ENCODE data around the gene QDPR. TPM values are rescaled to one million over a fixed set of nuclear protein-coding genes. Genes with fewer than 3 reads are reported as not detected.

QDPR gene
- total RNA-seq, 2 donors from 2014 or later: 5.8 to 14.8 TPM

GRCh38 chr4:17535242-17535641 lies 23.4 kb upstream of the QDPR start:
- Histone ChIP-seq H3K36me3 (no peaks in the 10 kb centered on the region), H3K27ac (no peak overlapping the region), H3K9me3 (no peaks in the 10 kb centered on the region), H3K4me3 (no peak overlapping the region), H3K4me1 (no peaks in the 10 kb centered on the region), H3K27me3 (no peaks in the 10 kb centered on the region)
- DNase-seq (ENCODE audit: low spot score): no peak
- TF ChIP-seq CTCF (IDR thresholded peaks at IDR 0.05): no peak

DNA sequence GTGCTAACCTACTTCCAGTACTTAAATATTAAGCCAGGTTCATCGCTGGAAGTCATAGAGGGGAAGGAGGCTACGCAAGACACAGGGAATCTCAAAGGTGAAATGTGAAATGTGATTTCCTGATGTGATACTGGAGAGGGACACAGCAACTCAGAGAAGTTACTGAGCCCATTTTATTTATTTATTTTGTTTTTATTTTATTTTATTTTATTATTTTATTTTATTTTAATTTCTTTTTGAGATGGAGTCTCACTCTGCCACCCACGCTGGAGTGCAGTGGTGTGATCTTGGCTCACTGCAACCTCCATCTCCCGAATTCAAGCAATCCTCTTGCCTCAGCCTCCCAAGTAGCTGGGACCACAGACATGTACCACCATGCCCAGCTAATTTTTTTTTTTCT lies 22.8 kb upstream of the QDPR start:
- no peak for DNase-seq (ENCODE audit: low spot score)
- no peak overlapping the region for H3K27ac ChIP-seq
- no peaks in the 10 kb centered on the region for H3K27me3 ChIP-seq
- H3K9me3 ChIP-seq: no peaks in the 10 kb centered on the region
- H3K4me1 ChIP-seq: no peaks in the 10 kb centered on the region
- no peak for TF ChIP-seq CTCF (IDR thresholded peaks at IDR 0.05)
- no peaks in the 10 kb centered on the region for H3K36me3 ChIP-seq
- no peak overlapping the region for H3K4me3 ChIP-seq

DNA sequence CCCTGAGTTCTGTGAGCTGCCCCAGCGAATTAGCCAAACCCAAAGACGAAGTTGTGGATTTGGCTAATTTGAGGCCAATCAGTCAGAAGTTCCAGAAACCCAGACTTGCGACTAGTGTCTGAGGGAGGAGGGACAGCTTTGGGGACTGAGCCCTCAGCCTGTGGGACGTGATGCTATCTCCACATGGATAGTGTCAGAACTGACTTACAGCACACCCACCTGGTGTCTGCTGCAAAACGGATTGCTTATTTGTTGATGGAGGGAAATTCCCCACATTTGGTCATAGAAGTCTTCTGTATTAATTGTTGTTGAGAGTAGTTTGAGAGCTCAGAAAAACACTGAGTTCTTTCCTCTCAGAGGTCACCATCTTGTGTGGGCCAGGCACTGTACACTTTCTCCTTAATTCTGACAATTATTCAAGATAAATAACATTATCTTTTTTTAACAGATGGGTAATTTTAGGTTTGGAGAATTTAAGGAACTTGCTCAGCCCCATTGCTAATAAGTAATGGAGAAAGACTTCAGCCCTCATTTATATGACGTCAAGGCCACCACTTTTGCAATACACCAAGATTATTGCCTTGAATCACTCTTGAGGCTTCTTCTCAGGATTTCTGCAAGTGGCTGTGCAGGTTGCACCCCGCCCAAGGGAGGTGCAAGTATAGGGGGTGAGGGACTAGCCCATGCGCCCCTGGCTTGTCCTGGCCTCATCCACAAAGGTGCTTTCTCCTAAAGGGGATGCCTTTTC lies 19.8 kb upstream of the QDPR start:
- TF ChIP-seq CTCF (IDR thresholded peaks at IDR 0.05): no peak
- H3K27me3 ChIP-seq: no peaks in the 10 kb centered on the region
- no peak overlapping the region for H3K4me3 ChIP-seq
- no peaks in the 10 kb centered on the region for H3K9me3 ChIP-seq
- no peaks in the 10 kb centered on the region for H3K4me1 ChIP-seq
- no peak overlapping the region for H3K27ac ChIP-seq
- DNase-seq (ENCODE audit: low spot score): no peak
- H3K36me3 ChIP-seq: no peaks in the 10 kb centered on the region

DNA sequence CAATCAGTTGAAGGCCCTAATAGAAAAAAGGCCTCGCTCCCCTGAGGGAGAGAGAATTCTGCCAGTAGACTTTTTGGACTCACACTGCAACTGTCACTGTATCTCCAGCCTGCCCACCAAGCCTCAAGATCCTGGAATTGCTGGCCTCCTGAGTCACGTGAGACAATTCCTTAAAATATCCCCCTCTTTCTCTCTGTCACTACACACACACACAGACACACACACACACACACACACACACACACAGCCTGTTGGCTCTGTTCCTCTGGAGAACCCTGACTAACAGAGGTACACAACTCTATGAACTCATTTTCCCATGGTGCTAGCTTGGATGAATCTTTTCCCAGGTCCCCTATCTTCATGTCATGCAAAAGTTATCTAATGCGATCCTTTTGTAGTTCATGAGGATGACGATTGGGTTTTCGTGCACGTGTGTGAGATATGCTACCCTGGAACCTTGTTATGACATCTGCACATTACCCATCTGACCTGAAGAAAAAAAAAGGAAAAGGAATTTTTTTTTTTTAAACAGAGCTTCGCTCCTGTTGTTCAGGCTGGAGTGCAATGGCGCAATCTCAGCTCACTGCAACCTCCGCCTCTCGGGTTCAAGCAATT lies 16.8 kb upstream of the QDPR start:
- Histone ChIP-seq H3K4me1 (no peaks in the 10 kb centered on the region), H3K36me3 (no peaks in the 10 kb centered on the region), H3K9me3 (no peaks in the 10 kb centered on the region), H3K27ac (no peak overlapping the region), H3K4me3 (no peak overlapping the region), H3K27me3 (no peaks in the 10 kb centered on the region)
- TF ChIP-seq CTCF (IDR thresholded peaks at IDR 0.05): no peak
- no peak for DNase-seq (ENCODE audit: low spot score)

DNA sequence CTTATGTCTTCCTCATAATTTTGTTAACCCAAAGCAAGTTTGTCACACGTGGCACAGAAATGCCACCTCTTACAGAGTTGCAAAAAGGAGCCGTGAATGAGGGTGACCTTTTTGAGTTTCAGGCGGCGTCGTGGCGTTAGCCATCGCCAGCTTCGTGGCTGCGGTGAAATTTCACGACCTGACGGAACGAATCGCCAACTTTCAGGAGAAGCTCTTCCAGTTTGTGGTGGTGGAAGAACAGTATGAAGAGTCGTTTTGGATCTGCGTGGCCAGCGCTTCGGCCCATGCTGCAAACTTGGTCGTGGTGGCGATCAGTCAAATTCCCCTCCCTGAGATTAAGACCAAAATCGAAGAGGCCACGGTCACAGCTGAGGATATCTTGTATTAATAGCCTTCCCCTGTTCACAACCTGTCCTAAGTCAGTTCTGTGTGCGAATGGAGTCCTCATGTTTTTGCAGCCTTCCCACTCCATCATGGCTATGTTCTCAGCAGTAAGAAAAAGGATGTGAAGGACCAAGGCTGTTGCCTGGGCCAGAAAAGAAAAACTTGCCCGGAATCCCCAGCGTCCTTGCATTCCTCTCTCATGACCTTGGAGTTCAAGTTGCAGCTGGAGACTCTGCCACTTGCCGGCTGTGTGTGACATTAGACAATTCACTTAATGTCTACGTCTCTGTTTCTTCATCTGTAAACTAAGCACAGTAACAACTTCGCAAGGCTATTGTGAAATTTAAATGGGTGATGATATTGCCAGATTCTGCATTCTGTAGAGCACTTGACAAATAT lies 15.0 kb upstream of the QDPR start:
- H3K4me3 ChIP-seq: no peak overlapping the region
- H3K4me1 ChIP-seq: no peaks in the 10 kb centered on the region
- no peaks in the 10 kb centered on the region for H3K27me3 ChIP-seq
- no peaks in the 10 kb centered on the region for H3K36me3 ChIP-seq
- no peak for TF ChIP-seq CTCF (IDR thresholded peaks at IDR 0.05)
- DNase-seq (ENCODE audit: low spot score): no peak
- no peak overlapping the region for H3K27ac ChIP-seq
- no peaks in the 10 kb centered on the region for H3K9me3 ChIP-seq

All from right atrium auricular region (tissue), 2 donors.